Measurements from ENCODE around the gene KRT78. TPM values are rescaled to one million over a fixed set of nuclear protein-coding genes. Genes with fewer than 3 reads are reported as not detected.

KRT78 gene
- polyA plus RNA-seq, 3 donors = not detected

GRCh38 chr12:52849511-52849910, 717 bp upstream of the KRT78 start:
- H4K20me1 ChIP-seq (ENCODE audit: insufficient read depth, low read length) = no peaks in the 10 kb centered on the region
- Mint-ChIP-seq H3K4me1 (peaks cover 2% of the 10 kb centered on the region), H3K4me3 (no peak overlapping the region), H3K27ac (no peak overlapping the region), H3K36me3 (no peaks in the 10 kb centered on the region), H3K9me3 (no peaks in the 10 kb centered on the region), H3K27me3 (ENCODE audit: low read depth in 3 of 3) (peaks cover 9 to 18% (median 16%) of the 10 kb centered on the region in 3 donors)
- no peak overlapping the region for H3K4me2 ChIP-seq (replicated peaks; ENCODE audit: extremely low read depth, low read length, poor library complexity, severe bottlenecking)
- 94% methylated on average over 3 of the region's 6 CpGs for WGBS (ENCODE audit: insufficient coverage)
- no peaks in the 10 kb centered on the region for H3K79me2 ChIP-seq (ENCODE audit: insufficient read depth, low read length)
- intact Hi-C loops (cut with micrococcal nuclease) = no loop called here
- no peaks in the 10 kb centered on the region for H3K36me3 ChIP-seq (replicated peaks in 1 of 2; ENCODE audit: control insufficient read depth in 1 of 2, insufficient read depth in 2 of 2, low read length in 2 of 2)
- no peaks in the 10 kb centered on the region for H3K9me3 ChIP-seq (replicated peaks in 1 of 2; ENCODE audit: control insufficient read depth in 1 of 2, insufficient read depth in 1 of 2, low read length in 2 of 2)
- TF ChIP-seq, protein P1, sequence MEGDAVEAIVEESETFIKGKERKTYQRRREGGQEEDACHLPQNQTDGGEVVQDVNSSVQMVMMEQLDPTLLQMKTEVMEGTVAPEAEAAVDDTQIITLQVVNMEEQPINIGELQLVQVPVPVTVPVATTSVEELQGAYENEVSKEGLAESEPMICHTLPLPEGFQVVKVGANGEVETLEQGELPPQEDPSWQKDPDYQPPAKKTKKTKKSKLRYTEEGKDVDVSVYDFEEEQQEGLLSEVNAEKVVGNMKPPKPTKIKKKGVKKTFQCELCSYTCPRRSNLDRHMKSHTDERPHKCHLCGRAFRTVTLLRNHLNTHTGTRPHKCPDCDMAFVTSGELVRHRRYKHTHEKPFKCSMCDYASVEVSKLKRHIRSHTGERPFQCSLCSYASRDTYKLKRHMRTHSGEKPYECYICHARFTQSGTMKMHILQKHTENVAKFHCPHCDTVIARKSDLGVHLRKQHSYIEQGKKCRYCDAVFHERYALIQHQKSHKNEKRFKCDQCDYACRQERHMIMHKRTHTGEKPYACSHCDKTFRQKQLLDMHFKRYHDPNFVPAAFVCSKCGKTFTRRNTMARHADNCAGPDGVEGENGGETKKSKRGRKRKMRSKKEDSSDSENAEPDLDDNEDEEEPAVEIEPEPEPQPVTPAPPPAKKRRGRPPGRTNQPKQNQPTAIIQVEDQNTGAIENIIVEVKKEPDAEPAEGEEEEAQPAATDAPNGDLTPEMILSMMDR (IDR thresholded peaks at IDR 0.05) = no peak
- no peak overlapping the region for H2AFZ ChIP-seq (ENCODE audit: insufficient read depth, low read depth, low read length, poor library complexity, severe bottlenecking)
- no peaks in the 10 kb centered on the region for H3K27me3 ChIP-seq (ENCODE audit: control insufficient read depth in 2 of 2, insufficient read depth in 2 of 2, low read length in 2 of 2)
- DNase-seq = no peak
- no peak overlapping the region for H3K9ac ChIP-seq (ENCODE audit: insufficient read depth, low read length, poor library complexity, severe bottlenecking)
- H3K4me1 ChIP-seq (ENCODE audit: control insufficient read depth in 1 of 2, insufficient read depth in 2 of 2, low read length in 2 of 2) = no peaks in the 10 kb centered on the region
- no peak overlapping the region for H3K27ac ChIP-seq (ENCODE audit: low read depth in 1 of 2, low read length in 2 of 2)
- no peak overlapping the region for H3K4me3 ChIP-seq (replicated peaks in 1 of 3; ENCODE audit: low read depth in 2 of 3, low read length in 3 of 3)

GRCh38 chr12:52847335-52848102, 1.3 kb downstream of the KRT78 start:
- Histone ChIP-seq H3K27me3 (ENCODE audit: control insufficient read depth in 2 of 2, insufficient read depth in 2 of 2, low read length in 2 of 2) (no peaks in the 10 kb centered on the region), H3K27ac (ENCODE audit: low read depth in 1 of 2, low read length in 2 of 2) (no peak overlapping the region), H3K36me3 (replicated peaks in 1 of 2; ENCODE audit: control insufficient read depth in 1 of 2, insufficient read depth in 2 of 2, low read length in 2 of 2) (no peaks in the 10 kb centered on the region), H3K9me3 (replicated peaks in 1 of 2; ENCODE audit: control insufficient read depth in 1 of 2, insufficient read depth in 1 of 2, low read length in 2 of 2) (no peaks in the 10 kb centered on the region), H4K20me1 (ENCODE audit: insufficient read depth, low read length) (no peaks in the 10 kb centered on the region), H3K4me1 (ENCODE audit: control insufficient read depth in 1 of 2, insufficient read depth in 2 of 2, low read length in 2 of 2) (no peaks in the 10 kb centered on the region), H3K9ac (ENCODE audit: insufficient read depth, low read length, poor library complexity, severe bottlenecking) (no peak overlapping the region), H2AFZ (ENCODE audit: insufficient read depth, low read depth, low read length, poor library complexity, severe bottlenecking) (no peak overlapping the region), H3K4me2 (replicated peaks; ENCODE audit: extremely low read depth, low read length, poor library complexity, severe bottlenecking) (no peak overlapping the region), H3K79me2 (ENCODE audit: insufficient read depth, low read length) (no peaks in the 10 kb centered on the region), H3K4me3 (replicated peaks in 1 of 3; ENCODE audit: low read depth in 2 of 3, low read length in 3 of 3) (no peak overlapping the region)
- no peak for DNase-seq
- H3K9me3 Mint-ChIP-seq = no peaks in the 10 kb centered on the region
- H3K4me3 Mint-ChIP-seq = no peak overlapping the region
- intact Hi-C loops (cut with micrococcal nuclease) = no loop called here
- TF ChIP-seq, protein P1 (IDR thresholded peaks at IDR 0.05) = no peak
- H3K36me3 Mint-ChIP-seq = no peaks in the 10 kb centered on the region
- H3K4me1 Mint-ChIP-seq = no peaks in the 10 kb centered on the region
- H3K27me3 Mint-ChIP-seq (ENCODE audit: low read depth in 3 of 3) = peaks cover 7 to 11% (median 9%) of the 10 kb centered on the region in 3 donors
- H3K27ac Mint-ChIP-seq = peak overlapping the region in 1 of 7 donors; percentile 6
- 88% methylated on average over 7 of the region's 12 CpGs for WGBS (ENCODE audit: insufficient coverage)

Measured in CD14-positive monocyte (primary cell).